ENCODE measurements around the gene APBB1. TPM values are rescaled to one million over a fixed set of nuclear protein-coding genes. Genes with fewer than 3 reads are reported as not detected.
A peak's percentile ranks its signal among the peaks of the same experiment; 100 is the strongest.

Gene APBB1
- total RNA-seq, 1 donor = 35.4 TPM

DNA sequence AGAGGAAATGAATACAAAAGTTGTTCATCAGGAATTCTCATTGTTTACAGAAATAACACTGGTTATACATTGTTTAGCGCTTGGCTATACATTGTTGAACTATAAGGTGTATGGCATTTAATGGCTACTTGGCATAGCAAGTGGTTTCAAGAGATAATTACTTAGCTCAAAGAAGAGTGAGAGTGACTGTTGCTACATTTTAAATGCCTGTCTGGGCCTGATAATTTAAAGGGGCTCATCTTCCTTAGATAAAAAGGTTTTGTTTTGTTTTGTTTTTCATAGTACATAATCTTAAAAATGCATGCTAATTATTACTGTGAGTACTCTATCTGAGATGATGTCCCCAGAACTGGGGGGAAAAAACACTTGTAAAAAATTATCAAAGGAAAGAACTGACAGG, 30.1 kb downstream of the APBB1 start:
- H3K4me3 ChIP-seq (ENCODE audit: low read depth, low read length) = no peak overlapping the region
- TF ChIP-seq, protein P1, sequence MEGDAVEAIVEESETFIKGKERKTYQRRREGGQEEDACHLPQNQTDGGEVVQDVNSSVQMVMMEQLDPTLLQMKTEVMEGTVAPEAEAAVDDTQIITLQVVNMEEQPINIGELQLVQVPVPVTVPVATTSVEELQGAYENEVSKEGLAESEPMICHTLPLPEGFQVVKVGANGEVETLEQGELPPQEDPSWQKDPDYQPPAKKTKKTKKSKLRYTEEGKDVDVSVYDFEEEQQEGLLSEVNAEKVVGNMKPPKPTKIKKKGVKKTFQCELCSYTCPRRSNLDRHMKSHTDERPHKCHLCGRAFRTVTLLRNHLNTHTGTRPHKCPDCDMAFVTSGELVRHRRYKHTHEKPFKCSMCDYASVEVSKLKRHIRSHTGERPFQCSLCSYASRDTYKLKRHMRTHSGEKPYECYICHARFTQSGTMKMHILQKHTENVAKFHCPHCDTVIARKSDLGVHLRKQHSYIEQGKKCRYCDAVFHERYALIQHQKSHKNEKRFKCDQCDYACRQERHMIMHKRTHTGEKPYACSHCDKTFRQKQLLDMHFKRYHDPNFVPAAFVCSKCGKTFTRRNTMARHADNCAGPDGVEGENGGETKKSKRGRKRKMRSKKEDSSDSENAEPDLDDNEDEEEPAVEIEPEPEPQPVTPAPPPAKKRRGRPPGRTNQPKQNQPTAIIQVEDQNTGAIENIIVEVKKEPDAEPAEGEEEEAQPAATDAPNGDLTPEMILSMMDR (IDR thresholded peaks at IDR 0.05; ENCODE audit: insufficient read depth, low read depth, low read length) = no peak
- no peak for DNase-seq (ENCODE audit: low read depth)

GRCh38 chr11:6387811-6388599, 30.9 kb downstream of the APBB1 start:
- DNase-seq (ENCODE audit: low read depth) = peak; percentile 30
- no peak overlapping the region for H3K4me3 ChIP-seq (ENCODE audit: low read depth, low read length)
- TF ChIP-seq, protein P1 (IDR thresholded peaks at IDR 0.05; ENCODE audit: insufficient read depth, low read depth, low read length) = no peak

GRCh38 chr11:6385046-6385777, 33.7 kb downstream of the APBB1 start:
- DNase-seq (ENCODE audit: low read depth) = no peak
- TF ChIP-seq, protein P1 (IDR thresholded peaks at IDR 0.05; ENCODE audit: insufficient read depth, low read depth, low read length) = no peak

GRCh38 chr11:6378640-6378989, 40.3 kb downstream of the APBB1 start:
- no peak for DNase-seq (ENCODE audit: low read depth)
- TF ChIP-seq, protein P1 (IDR thresholded peaks at IDR 0.05; ENCODE audit: insufficient read depth, low read depth, low read length) = no peak
- no peak overlapping the region for H3K4me3 ChIP-seq (ENCODE audit: low read depth, low read length)

More at GRCh38 chr11:6385046-6385777, 33.7 kb downstream of the APBB1 start:
- no peak overlapping the region for H3K4me3 ChIP-seq (ENCODE audit: low read depth, low read length)

- TF ChIP-seq, protein P1 (IDR thresholded peaks at IDR 0.05; ENCODE audit: insufficient read depth, low read depth, low read length) = no peak
- H3K4me3 ChIP-seq (ENCODE audit: low read depth, low read length) = no peak overlapping the region
- DNase-seq (ENCODE audit: low read depth) = no peak
Measured at GRCh38 chr11:6377902-6378639, 40.8 kb downstream of the APBB1 start.

DNA sequence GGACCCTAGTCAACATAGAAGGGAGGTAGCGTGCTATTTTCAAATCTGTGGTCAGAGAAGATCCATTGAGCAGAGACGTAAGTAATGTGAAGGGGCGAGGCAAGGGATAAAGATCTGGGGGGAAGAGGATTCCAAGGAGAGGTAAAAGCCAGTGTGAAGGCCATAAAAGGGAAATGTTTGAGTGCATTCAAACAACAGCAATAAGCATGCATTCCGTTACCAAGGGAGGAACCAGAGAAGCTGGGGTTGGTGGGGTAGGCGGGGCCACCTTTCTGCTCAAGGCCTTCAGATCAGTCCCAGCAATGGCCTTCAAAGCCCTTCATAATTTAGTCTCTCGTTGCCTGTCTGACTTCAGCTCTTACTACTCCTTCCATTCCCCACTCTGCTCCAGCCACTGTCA, 47.1 kb downstream of the APBB1 start:
- DNase-seq (ENCODE audit: low read depth) = no peak
- TF ChIP-seq, protein P1 (IDR thresholded peaks at IDR 0.05; ENCODE audit: insufficient read depth, low read depth, low read length) = no peak
- H3K4me3 ChIP-seq (ENCODE audit: low read depth, low read length) = no peak overlapping the region
